ELR (cell line): Measurements from ENCODE around the gene RABGAP1L.
"Not testable (repeated sequence)": the region's sequence is repeated elsewhere in the genome, so short reads cannot be mapped to it uniquely, and the experiment has no call there.

Experiments
- DNase-seq: peaks from one replicate; pipeline ENCODE4 v3.0.0-alpha.2; 2015; ENCODE audit warnings: low read depth

RABGAP1L gene

GRCh38 chr1:174580801-174581200 is 421.5 kb downstream of the RABGAP1L start:
- DNase-seq = no peak

- no peak for DNase-seq
Observed at GRCh38 chr1:174583316-174583715, 424.0 kb downstream of the RABGAP1L start.

GRCh38 chr1:174584071-174584470 is 424.8 kb downstream of the RABGAP1L start:
- no peak for DNase-seq

- DNase-seq = not testable (repeated sequence)
Observed at GRCh38 chr1:174588618-174589017, 429.3 kb downstream of the RABGAP1L start.

- DNase-seq = no peak
Observed at GRCh38 chr1:174605198-174605597, 445.9 kb downstream of the RABGAP1L start.

- DNase-seq = no peak
Observed at GRCh38 chr1:174606471-174606870, 447.2 kb downstream of the RABGAP1L start.

GRCh38 chr1:174617905-174618304 is 458.6 kb downstream of the RABGAP1L start:
- DNase-seq = not testable (repeated sequence)

- no peak for DNase-seq
Observed at GRCh38 chr1:174623324-174624035, 464.2 kb downstream of the RABGAP1L start.

- peak; percentile 51 for DNase-seq
Observed at GRCh38 chr1:174626031-174627025, 467.0 kb downstream of the RABGAP1L start.

- no peak for DNase-seq
Observed at GRCh38 chr1:174637487-174637886, 478.2 kb downstream of the RABGAP1L start.

- no peak for DNase-seq
Observed at GRCh38 chr1:174639461-174639860, 480.1 kb downstream of the RABGAP1L start.

GRCh38 chr1:174640783-174641182 is 481.5 kb downstream of the RABGAP1L start:
- no peak for DNase-seq

- DNase-seq = no peak
Observed at GRCh38 chr1:174642393-174642792, 483.1 kb downstream of the RABGAP1L start.

- DNase-seq = no peak
Observed at GRCh38 chr1:174643206-174643605, 483.9 kb downstream of the RABGAP1L start.

GRCh38 chr1:174649572-174649971 is 490.3 kb downstream of the RABGAP1L start:
- DNase-seq = not testable (repeated sequence)

GRCh38 chr1:174652569-174653280 is 493.4 kb downstream of the RABGAP1L start:
- no peak for DNase-seq

GRCh38 chr1:174654560-174654959 is 495.2 kb downstream of the RABGAP1L start:
- DNase-seq = no peak

- no peak for DNase-seq
Observed at GRCh38 chr1:174656409-174657059, 497.2 kb downstream of the RABGAP1L start.

- no peak for DNase-seq
Observed at GRCh38 chr1:174657411-174657810, 498.1 kb downstream of the RABGAP1L start.

GRCh38 chr1:174657893-174658292 is 498.6 kb downstream of the RABGAP1L start:
- DNase-seq = no peak

- DNase-seq = peak; percentile 7
Observed at GRCh38 chr1:174659823-174660222, 500.5 kb downstream of the RABGAP1L start.

- no peak for DNase-seq
Observed at GRCh38 chr1:174660476-174660875, 501.2 kb downstream of the RABGAP1L start.
